LNCAP (cell line): ENCODE results near the gene C2orf72.

Source experiments
- TF ChIP-seq, protein P1 (sequence below): fragments of 450-650 bp; IDR thresholded peaks from 2 replicates; pipeline ENCODE4 v1.5.1; 2017; ENCODE audit warnings: mild to moderate bottlenecking

Gene C2orf72

DNA sequence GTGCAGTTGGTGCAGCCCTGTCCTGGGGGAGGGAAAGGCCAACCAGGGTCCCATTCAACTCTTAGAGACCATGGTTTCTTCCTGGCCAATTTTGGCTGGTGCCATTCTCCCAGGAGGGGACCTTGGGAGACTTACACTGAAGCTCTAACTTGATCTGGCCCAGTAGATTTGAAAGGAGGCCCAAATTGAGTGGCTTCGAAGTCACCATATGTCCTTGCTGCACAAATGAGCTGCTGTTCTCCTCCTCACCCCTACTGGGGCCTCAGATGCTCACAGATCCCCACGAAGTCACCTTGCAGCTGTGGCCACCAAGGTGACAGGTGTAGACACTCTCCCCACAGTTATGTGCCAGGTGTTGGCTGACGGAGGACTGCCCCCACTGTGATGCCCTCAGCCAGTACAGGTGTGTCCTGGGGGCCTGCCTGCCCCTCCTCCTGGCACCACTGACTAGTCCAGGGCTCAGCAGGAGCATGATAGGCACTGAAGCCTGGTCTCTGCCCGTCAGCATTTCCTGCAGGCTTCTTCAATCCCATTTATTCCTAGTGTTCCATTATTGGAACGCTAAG lies 4.7 kb upstream of the C2orf72 start:
- TF ChIP-seq, protein P1, sequence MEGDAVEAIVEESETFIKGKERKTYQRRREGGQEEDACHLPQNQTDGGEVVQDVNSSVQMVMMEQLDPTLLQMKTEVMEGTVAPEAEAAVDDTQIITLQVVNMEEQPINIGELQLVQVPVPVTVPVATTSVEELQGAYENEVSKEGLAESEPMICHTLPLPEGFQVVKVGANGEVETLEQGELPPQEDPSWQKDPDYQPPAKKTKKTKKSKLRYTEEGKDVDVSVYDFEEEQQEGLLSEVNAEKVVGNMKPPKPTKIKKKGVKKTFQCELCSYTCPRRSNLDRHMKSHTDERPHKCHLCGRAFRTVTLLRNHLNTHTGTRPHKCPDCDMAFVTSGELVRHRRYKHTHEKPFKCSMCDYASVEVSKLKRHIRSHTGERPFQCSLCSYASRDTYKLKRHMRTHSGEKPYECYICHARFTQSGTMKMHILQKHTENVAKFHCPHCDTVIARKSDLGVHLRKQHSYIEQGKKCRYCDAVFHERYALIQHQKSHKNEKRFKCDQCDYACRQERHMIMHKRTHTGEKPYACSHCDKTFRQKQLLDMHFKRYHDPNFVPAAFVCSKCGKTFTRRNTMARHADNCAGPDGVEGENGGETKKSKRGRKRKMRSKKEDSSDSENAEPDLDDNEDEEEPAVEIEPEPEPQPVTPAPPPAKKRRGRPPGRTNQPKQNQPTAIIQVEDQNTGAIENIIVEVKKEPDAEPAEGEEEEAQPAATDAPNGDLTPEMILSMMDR: no peak

DNA sequence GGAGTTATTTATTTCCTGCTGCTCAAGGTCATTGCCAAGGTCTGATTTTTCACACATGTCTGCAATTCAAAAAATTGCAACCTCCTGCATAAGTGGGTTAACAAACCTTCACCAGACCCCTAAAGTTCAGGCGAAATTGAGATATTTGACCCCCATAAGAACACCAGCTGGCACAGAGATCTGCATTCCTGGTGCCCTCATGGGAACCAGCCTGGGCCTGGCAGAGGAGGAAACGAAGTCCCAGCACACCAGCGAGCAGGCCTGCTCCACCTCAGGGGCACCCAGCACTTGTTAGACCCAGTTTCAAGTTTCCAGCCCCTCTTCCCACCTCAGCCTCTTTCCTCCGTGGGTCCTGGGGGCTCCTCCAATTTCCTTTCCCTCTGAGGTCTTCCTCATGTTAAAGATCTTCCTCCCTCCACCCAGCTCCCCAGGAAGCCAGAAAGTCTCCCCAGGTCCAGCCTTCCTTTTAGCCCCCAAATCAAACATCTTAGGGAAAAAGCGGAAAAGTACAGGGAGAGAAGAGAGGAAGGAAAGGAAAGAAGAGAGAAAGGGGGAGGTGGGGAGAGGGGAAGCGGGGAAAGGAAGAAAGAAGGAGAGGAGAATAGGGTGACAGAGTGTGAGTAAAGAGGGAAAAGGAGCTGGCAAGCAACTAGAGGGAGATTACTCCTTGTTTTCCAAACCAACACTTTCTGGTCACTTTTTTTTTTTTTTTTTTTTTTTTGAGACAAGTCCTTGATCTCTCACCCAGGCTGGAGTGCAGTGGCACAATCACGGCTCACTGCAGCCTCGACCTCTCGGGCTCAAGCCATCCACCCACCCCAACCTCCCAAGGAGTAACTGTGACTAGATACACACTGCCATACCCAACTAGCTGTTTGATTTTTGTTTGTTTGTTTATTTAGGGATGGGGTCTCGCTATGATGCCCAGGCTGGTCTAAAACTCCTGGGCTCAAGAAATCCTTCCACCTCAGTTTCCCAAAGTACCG lies 3.9 kb upstream of the C2orf72 start:
- TF ChIP-seq, protein P1: no peak

- TF ChIP-seq, protein P1: no peak
Measured at GRCh38 chr2:231034291-231034882, 2.9 kb upstream of the C2orf72 start.

GRCh38 chr2:231036131-231036530 lies 1.2 kb upstream of the C2orf72 start:
- TF ChIP-seq, protein P1: no peak

DNA sequence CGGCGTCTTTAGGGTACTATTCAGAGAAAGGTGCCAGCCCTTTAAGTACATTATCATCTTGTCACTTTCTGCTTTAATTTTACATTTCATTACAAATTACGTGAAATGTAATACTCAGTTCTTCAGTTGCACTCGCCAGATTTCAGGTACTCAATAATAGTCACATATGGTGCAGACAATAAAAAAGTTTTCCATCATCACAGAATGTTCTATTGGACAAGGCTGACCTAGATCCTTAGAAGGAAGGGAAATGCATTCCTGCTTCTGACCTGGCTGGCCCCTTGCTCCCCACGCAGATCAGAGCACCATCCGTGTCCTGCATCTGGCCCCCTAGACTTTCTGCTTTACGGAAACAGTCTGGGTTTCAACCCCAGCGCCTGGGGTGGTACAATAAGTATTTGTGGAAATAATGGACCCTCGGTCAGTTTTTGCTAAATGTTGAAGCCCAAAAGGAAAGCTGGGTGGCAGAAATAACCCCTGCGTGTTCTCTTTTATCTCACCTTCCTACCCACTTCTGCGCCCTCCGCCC lies 681 bp upstream of the C2orf72 start:
- TF ChIP-seq, protein P1: no peak

- TF ChIP-seq, protein P1: no peak; the same call in 1 of the 2 replicates
Measured at GRCh38 chr2:231037731-231038482, 584 bp downstream of the C2orf72 start.
